MG63 (cell line): ENCODE measurements around the gene MSLN. TPM values are rescaled to one million over a fixed set of nuclear protein-coding genes. Genes with fewer than 3 reads are reported as not detected.

Source experiments
- DNase-seq: peaks from one replicate; pipeline ENCODE4 v3.0.0-alpha.2; 2020
- H3K27me3 ChIP-seq: fragments of 250-450 bp; sonication (Bioruptor Pico); 2 replicates; pipeline ENCODE4 v1.5.1; 2020; ENCODE audit warnings: mild to moderate bottlenecking, moderate library complexity
- H3K36me3 ChIP-seq: fragments of 250-450 bp; sonication (Bioruptor Pico); 2 replicates; pipeline ENCODE4 v1.5.1; 2020; ENCODE audit warnings: mild to moderate bottlenecking, moderate library complexity
- H3K4me3 ChIP-seq: fragments of 250-450 bp; sonication (Bioruptor Pico); 2 replicates; pipeline ENCODE4 v1.5.1; 2020; ENCODE audit warnings: mild to moderate bottlenecking, moderate library complexity
- H3K9me3 ChIP-seq: fragments of 250-450 bp; sonication (Bioruptor Pico); 2 replicates; pipeline ENCODE4 v1.5.1; 2020; ENCODE audit warnings: mild to moderate bottlenecking, moderate library complexity
- total RNA-seq: library from RNA; depleted of rRNA; stranded (reverse); fragments of >200 nt; shearing (Covaris generic); gene quantifications from 2 replicates; pipeline ENCODE4 v1.2.3, GENCODE V29; 2014; ENCODE audit warnings: low replicate concordance

Gene MSLN
- total RNA-seq, 1 experiment from 2014 or later, result not detected

- no peaks in the 10 kb centered on the region for H3K9me3 ChIP-seq
- H3K36me3 ChIP-seq, result peaks cover 55% of the 10 kb centered on the region
- no peaks in the 10 kb centered on the region for H3K27me3 ChIP-seq
- H3K4me3 ChIP-seq, result peak within 1 kb of the TSS; percentile 98
- no peak for DNase-seq
These were observed 27.5 kb downstream of the MSLN start, which contains the start of gene RPUSD1 for GRCh38 chr16:787978-788398. TSS of gene RPUSD1 (minus strand) at chr16:788381. CDS start at chr16:787737, 644 bp downstream.

DNA sequence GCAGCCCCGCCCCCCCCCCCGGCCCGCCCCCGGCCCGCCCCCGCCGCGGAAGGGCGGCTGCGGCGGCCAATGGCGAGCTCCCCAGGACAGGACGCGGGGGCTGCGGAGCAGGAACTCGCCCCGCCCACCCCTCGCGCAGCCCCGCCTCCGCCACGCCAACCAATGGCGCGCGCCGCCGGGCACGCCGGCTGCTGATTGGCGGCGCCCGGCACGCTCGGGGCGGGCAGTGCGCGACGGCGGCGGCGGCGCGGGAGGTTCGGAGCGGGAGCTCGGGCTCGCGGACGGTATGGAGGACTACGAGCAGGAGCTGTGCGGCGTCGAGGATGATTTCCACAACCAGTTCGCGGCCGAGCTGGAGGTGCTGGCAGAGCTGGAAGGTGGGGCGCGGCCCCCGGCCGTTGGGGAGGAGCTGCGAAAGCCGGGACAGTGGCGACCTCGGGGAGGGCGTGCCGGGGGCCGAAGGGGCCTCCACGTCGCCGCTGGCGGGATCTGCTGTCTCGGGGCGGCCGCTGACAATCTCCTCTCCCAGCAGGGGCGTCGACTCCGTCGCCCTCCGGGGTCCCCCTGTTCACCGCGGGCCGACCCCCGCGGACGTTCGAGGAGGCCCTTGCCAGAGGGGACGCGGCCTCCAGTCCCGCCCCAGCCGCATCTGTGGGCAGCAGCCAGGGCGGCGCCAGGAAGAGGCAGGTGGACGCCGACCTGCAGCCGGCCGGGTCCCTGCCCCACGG, 28.0 kb downstream of the MSLN start, which contains the start of gene CHTF18:
Gene CHTF18, plus strand, starts transcription at position 222 of the 728 bp plus-strand sequence. Its CDS starts 65 bp downstream, at position 287.
- Histone ChIP-seq H3K9me3 (no peaks in the 10 kb centered on the region), H3K36me3 (peaks cover 55% of the 10 kb centered on the region), H3K27me3 (no peaks in the 10 kb centered on the region), H3K4me3 (peak within 1 kb of the TSS; percentile 98)
- peak; percentile 93 for DNase-seq

DNA sequence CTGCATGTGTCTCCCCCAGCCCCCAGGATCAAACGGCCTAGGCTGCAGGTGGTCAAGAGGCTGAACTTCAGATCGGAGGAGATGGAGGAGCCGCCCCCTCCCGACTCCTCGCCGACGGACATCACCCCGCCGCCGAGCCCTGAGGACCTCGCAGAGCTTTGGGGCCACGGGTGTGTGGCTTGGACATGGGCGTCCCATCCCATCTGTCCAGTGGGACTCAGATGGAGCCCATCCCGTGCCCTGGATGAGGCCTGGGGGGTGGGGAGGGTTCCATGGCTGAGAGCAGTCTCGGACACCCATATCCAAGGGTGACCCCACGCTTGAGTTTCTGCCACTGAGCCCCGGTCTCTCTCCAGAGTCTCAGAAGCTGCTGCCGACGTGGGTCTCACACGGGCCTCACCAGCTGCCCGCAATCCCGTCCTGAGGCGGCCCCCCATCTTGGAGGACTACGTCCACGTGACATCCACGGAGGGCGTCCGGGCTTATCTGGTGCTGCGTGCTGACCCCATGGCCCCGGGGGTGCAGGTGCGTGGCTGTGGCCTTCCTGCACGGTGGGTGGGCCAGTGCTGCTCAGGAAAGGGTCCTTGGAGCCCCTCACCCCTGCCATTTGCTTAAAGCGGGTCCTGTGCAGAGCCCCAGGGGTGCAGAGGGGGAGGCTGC, 28.8 kb downstream of the MSLN start:
- no peaks in the 10 kb centered on the region for H3K9me3 ChIP-seq
- H3K36me3 ChIP-seq, result peaks cover 57% of the 10 kb centered on the region
- H3K4me3 ChIP-seq, result peak overlapping the region; percentile 84
- no peak for DNase-seq
- H3K27me3 ChIP-seq, result no peaks in the 10 kb centered on the region

- no peak for DNase-seq
- Histone ChIP-seq H3K4me3 (no peak overlapping the region), H3K27me3 (no peaks in the 10 kb centered on the region), H3K9me3 (no peaks in the 10 kb centered on the region), H3K36me3 (peaks cover 62% of the 10 kb centered on the region)
These were observed 29.6 kb downstream of the MSLN start for GRCh38 chr16:790086-790485.

DNA sequence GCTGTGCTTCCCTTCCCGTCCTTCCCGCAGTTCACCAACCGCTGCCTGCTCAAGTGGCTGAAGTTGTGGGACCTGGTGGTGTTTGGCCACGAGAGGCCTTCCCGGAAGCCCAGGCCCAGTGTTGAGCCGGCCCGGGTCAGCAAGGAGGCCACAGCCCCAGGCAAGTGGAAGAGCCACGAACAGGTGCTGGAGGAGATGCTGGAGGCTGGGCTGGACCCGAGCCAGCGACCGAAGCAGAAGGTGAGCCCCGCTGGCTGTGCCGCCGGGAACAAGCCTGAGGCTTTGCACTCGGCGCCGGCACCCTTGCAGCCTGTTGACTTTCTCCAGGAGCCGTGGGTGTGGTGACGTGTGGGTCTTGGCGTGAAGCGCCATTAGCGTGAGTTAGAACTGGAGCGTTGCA, 30.6 kb downstream of the MSLN start:
- DNase-seq, result no peak
- Histone ChIP-seq H3K9me3 (no peaks in the 10 kb centered on the region), H3K27me3 (no peaks in the 10 kb centered on the region), H3K36me3 (peaks cover 56% of the 10 kb centered on the region), H3K4me3 (no peak overlapping the region)

DNA sequence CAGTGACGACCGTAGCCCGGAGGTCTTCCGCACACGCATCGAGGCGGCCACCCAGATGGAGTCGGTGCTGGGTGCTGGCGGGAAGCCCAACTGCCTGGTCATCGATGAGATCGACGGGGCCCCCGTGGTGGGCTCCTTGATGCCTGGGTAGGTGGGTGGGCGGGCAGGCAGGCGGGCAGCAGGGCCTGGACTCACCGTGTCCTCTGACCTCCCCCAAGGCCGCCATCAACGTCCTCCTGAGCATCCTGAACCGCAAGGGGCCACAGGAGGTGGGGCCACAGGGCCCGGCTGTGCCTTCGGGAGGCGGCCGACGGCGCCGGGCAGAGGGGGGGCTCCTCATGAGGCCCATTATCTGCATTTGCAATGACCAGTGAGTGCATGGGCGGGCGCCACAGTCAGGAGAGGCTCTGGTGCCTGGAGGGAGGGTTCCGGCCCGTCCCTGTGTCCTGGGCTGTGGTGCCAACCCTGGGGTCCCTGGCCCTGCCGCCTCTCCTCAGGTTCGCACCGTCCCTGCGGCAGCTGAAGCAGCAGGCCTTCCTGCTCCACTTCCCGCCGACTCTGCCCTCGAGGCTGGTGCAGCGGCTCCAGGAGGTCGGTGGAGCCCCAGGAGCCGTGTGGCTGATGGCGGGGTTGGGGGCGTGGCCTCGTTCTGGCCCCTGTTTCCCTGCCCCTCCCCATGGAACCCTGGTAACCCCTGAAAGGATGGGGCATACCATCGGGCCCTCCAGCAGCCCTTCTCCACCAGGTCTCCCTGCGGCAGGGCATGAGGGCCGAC, 31.9 kb downstream of the MSLN start:
- Histone ChIP-seq H3K4me3 (no peak overlapping the region), H3K9me3 (no peaks in the 10 kb centered on the region), H3K36me3 (peaks cover 51% of the 10 kb centered on the region), H3K27me3 (no peaks in the 10 kb centered on the region)
- DNase-seq, result no peak

DNA sequence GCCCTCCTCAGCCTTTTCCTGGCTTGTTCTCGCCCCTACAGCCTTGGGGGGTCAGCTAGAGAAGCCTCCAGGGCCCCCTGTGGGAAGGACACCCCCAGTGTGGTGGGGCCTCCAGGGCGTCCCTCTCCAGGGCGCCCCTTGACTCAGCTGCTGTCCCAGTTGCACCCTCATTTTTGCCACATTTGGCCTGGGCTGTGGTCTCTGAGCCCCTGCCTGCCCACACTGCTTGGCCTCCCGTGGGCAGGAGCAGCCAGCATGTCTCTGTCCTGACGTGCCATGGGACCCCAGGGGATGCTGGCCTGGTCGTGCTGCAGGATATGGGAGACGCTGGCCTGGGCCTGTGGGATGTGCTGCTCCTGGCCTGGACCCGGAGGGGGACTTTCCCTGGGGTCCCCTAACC, 32.9 kb downstream of the MSLN start:
- Histone ChIP-seq H3K4me3 (no peak overlapping the region), H3K27me3 (no peaks in the 10 kb centered on the region), H3K36me3 (peaks cover 51% of the 10 kb centered on the region), H3K9me3 (no peaks in the 10 kb centered on the region)
- DNase-seq, result no peak

DNA sequence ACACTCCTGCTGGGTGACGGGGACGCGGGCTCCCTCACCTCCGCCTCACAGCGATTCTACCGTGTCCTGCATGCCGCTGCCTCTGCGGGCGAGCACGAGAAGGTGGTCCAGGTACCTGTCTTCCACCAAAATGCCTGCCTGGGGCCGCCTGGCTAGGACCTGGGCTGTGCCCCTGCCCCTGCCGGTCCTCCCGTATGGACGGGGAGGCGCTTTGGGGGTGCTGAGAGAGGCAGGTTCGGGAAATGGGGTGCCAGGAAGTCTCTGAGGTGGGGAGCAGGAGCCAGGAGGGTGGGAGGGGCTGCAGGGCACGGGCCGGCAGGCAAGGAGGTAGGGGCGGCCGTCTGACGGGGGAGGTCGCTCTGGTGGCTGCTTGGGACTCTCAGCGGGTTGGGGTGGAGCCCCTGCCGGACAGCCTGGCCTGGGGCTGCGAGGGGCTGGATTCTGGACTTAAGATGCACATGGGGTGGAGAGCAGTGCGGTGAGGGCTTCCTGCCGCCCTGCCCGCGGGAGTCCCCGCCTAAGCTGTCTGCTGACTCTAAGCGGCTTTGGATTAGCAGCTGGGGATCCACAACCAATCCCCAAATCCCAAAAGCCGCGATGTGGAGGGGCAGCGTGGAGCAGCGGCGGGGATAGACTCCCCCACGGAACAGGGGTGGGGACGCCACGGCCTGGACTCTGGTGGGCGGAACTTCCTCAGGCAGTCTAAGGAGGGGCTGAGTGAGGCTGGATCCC, 33.7 kb downstream of the MSLN start:
- no peak overlapping the region for H3K4me3 ChIP-seq
- H3K9me3 ChIP-seq, result no peaks in the 10 kb centered on the region
- H3K36me3 ChIP-seq, result peaks cover 50% of the 10 kb centered on the region
- no peak for DNase-seq
- no peaks in the 10 kb centered on the region; the same call in 1 of the 2 replicates for H3K27me3 ChIP-seq

DNA sequence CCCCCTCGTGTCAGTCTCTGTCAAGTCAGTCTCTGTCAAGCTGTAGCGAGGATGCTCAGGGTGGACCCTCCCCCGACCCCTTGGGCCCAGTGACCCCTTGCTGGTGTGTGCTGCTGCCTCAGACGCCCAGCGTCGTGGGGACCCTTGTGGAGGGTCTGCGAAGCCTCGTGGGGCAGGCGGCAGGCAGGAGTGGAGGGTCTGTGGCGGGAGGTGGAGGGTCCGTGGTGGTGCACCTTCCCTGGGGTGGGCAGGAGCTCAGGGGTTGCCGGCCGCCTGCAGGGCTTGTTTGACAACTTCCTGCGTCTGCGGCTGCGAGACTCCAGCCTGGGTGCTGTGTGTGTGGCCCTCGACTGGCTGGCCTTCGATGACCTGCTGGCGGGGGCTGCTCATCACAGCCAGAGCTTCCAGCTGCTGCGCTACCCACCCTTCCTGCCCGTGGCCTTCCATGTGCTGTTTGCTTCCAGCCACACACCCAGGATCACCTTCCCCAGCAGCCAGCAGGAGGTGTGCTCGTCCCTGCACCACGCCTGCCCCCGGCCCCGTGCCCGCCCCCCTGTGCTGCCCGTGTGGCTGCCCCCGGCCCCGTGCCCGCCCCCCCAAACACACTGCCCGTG, 34.4 kb downstream of the MSLN start:
- H3K36me3 ChIP-seq, result peaks cover 43% of the 10 kb centered on the region
- DNase-seq, result no peak
- H3K27me3 ChIP-seq, result peaks cover 1% of the 10 kb centered on the region
- no peak overlapping the region for H3K4me3 ChIP-seq
- H3K9me3 ChIP-seq, result no peaks in the 10 kb centered on the region

DNA sequence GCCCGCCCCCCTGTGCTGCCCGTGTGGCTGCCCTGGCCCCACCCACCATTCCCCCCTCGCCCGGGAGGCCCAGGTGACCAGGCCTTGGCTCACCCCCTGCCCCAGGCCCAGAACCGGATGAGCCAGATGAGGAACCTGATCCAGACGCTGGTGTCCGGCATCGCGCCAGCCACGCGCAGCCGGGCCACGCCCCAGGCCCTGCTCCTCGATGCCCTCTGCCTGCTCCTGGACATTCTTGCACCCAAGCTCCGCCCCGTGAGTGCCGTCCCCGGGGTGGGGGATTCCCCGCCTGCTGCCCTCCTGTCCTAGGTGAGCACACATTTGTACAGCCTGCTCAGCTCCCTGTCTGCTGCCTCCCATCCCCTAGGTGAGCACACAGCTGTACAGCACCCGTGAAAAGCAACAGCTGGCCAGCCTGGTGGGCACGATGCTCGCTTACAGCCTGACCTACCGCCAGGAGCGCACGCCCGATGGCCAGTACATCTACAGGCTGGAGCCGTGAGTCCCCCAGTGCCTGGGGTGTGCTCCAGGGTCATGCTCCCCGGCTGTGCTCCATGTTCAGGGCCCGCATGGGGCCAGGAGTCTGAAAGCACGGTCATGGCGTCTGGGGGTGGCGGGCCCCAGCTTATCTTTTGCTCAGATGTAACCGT, 35.2 kb downstream of the MSLN start:
- Histone ChIP-seq H3K36me3 (peaks cover 35% of the 10 kb centered on the region), H3K9me3 (no peaks in the 10 kb centered on the region)
- no peak for DNase-seq

DNA sequence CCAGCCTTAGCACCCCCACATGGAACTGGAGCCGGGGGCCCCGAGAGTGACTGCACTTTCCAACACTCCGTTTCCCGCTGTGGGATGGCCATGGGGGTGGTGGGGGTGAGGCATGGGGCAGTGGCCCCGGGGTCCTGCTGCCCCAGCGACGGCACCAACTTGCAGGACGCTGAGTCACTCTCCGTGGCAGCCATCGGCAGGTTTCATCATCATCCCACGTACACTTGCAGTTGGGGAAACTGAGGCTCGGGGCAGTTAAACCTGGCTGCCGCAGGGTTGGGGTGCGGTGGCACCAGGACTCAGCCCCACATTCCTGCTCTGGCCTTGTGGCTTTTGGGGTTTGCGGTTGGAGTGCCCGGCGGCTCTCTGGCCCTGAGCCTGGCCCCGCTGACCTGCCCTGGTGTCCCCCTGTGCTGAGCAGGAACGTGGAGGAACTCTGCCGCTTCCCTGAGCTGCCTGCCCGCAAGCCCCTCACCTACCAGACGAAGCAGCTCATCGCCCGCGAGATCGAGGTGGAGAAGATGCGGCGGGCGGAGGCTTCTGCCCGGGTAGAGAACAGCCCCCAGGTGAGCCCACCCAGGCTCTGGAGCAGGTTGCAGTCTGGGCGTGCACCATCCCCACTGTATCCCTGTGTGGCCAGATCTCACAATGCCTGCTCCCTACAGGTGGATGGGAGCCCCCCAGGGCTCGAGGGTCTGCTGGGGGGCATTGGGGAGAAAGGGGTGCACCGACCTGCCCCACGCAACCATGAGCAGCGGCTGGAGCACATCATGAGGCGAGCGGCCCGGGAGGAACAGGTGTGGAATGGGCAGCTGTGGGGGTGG, 36.0 kb downstream of the MSLN start:
- peaks cover 17% of the 10 kb centered on the region for H3K27me3 ChIP-seq
- H3K9me3 ChIP-seq, result no peaks in the 10 kb centered on the region
- no peak for DNase-seq
- peaks cover 28% of the 10 kb centered on the region for H3K36me3 ChIP-seq
- no peak overlapping the region for H3K4me3 ChIP-seq

More for the DNA sequence above, 35.2 kb downstream of the MSLN start:
- Histone ChIP-seq H3K4me3 (no peak overlapping the region), H3K27me3 (peaks cover 9% of the 10 kb centered on the region)

DNA sequence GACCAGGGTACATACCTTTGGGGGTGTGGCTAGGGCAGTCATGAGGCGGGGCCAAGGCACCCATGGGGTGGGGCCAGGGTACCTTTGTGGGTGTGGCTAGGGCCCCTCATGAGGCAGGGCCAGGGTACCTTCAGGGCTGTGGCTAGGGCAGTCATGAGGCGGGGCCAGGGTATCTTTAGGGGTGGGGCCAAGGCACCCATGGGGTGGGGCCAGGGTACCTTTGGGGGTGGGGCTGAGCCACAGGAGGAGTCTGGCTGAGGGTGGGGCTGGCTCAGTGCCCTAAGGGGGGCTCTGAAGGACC, 36.5 kb downstream of the MSLN start:
- Histone ChIP-seq H3K36me3 (peaks cover 23% of the 10 kb centered on the region), H3K4me3 (no peak overlapping the region), H3K9me3 (no peaks in the 10 kb centered on the region), H3K27me3 (peaks cover 20% of the 10 kb centered on the region)
- no peak for DNase-seq

DNA sequence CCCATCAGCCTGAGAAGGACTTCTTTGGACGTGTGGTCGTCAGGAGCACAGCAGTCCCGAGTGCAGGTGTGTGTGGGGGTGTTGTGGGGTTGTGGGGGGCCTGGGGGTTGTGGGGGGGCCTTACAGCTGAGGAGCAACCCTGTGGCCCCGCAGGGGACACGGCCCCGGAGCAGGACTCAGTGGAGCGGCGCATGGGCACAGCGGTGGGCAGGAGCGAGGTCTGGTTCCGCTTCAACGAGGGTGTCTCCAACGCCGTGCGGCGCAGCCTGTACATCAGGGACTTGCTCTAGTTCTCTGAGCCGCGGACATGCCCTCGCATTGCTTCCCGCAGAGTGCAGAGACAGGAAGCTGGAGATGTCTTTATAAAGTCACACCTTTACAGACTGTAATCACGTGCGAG, 37.2 kb downstream of the MSLN start:
- Histone ChIP-seq H3K9me3 (no peaks in the 10 kb centered on the region), H3K4me3 (no peak overlapping the region), H3K36me3 (peaks cover 20% of the 10 kb centered on the region), H3K27me3 (peaks cover 20% of the 10 kb centered on the region)
- DNase-seq, result no peak

GRCh38 chr16:798666-799065, 38.1 kb downstream of the MSLN start:
- H3K4me3 ChIP-seq, result no peak overlapping the region
- H3K27me3 ChIP-seq, result peaks cover 20% of the 10 kb centered on the region
- H3K36me3 ChIP-seq, result peaks cover 20% of the 10 kb centered on the region
- no peak for DNase-seq
- no peaks in the 10 kb centered on the region for H3K9me3 ChIP-seq
